ENCODE results near the gene ST6GALNAC5. TPM values are rescaled to one million over a fixed set of nuclear protein-coding genes. Genes with fewer than 3 reads are reported as not detected.
"Not testable (repeated sequence)": the region's sequence is repeated elsewhere in the genome, so short reads cannot be mapped to it uniquely, and the experiment has no call there.

Gene ST6GALNAC5
- total RNA-seq: under 1 TPM in 1 of 4 donors, not detected in 3; 0.16 TPM

GRCh38 chr1:76867342-76868130 lies at the start of gene ST6GALNAC5:
Gene ST6GALNAC5 (plus strand): TSS chr1:76867480.
- in situ Hi-C loops (cut with MboI; ENCODE audit: low sequenced_read_pairs in 4 of 4) (no loop called here), intact Hi-C loops (cut with DNase I; ENCODE audit: low total_unique reads) (no loop called here)
- ATAC-seq: no peak
- Histone ChIP-seq H3K9me3 (no peaks in the 10 kb centered on the region), H3K27me3 (peaks cover 38 to 44% (median 39%) of the 10 kb centered on the region in 3 donors), H3K27ac (no peak within 1 kb of the TSS), H3K4me1 (peaks cover 5 to 12% of the 10 kb centered on the region in 2 donors), H3K4me3 (peak within 1 kb of the TSS; percentile 31 to 53 (median 37)), H3K36me3 (no peaks in the 10 kb centered on the region)
- TF ChIP-seq POLR2A (IDR thresholded peaks at IDR 0.05) (no peak), CTCF (IDR thresholded peaks at IDR 0.05 in 4 of 5, conservative IDR thresholded peaks at IDR 0.05 in 1 of 5) (no peak)
- DNase-seq: no peak

- intact Hi-C loops (cut with DNase I; ENCODE audit: low total_unique reads): no loop called here
- Histone ChIP-seq H3K9me3 (no peaks in the 10 kb centered on the region), H3K27me3 (no peaks in the 10 kb centered on the region), H3K4me1 (no peaks in the 10 kb centered on the region), H3K4me3 (no peak overlapping the region), H3K27ac (no peak overlapping the region), H3K36me3 (no peaks in the 10 kb centered on the region)
- DNase-seq (no peak), ATAC-seq (no peak)
- in situ Hi-C loops (cut with MboI; ENCODE audit: low sequenced_read_pairs in 4 of 4): no loop called here
- TF ChIP-seq POLR2A (IDR thresholded peaks at IDR 0.05): no peak
- TF ChIP-seq CTCF (IDR thresholded peaks at IDR 0.05 in 4 of 5, conservative IDR thresholded peaks at IDR 0.05 in 1 of 5): no peak
These were observed 47.3 kb upstream of the ST6GALNAC5 start for GRCh38 chr1:76820028-76820427.

GRCh38 chr1:76822961-76823360 lies 44.3 kb upstream of the ST6GALNAC5 start:
- not testable (repeated sequence) for H3K4me3 ChIP-seq

GRCh38 chr1:76824106-76824505 lies 43.2 kb upstream of the ST6GALNAC5 start:
- ATAC-seq: no peak
- intact Hi-C loops (cut with DNase I; ENCODE audit: low total_unique reads): no loop called here
- H3K27me3 ChIP-seq: no peaks in the 10 kb centered on the region

More at GRCh38 chr1:76822961-76823360, 44.3 kb upstream of the ST6GALNAC5 start:
- H3K27ac ChIP-seq; DNase-seq; in situ Hi-C loops (cut with MboI; ENCODE audit: low sequenced_read_pairs in 4 of 4); H3K27me3 ChIP-seq; H3K36me3 ChIP-seq; H3K9me3 ChIP-seq; intact Hi-C loops (cut with DNase I; ENCODE audit: low total_unique reads); H3K4me1 ChIP-seq; ATAC-seq: not testable (repeated sequence)

More at GRCh38 chr1:76824106-76824505, 43.2 kb upstream of the ST6GALNAC5 start:
- no peak for DNase-seq
- in situ Hi-C loops (cut with MboI; ENCODE audit: low sequenced_read_pairs in 4 of 4): no loop called here
- no peak for TF ChIP-seq POLR2A (IDR thresholded peaks at IDR 0.05)
- no peak for TF ChIP-seq CTCF (IDR thresholded peaks at IDR 0.05 in 4 of 5, conservative IDR thresholded peaks at IDR 0.05 in 1 of 5)
- Histone ChIP-seq H3K4me1 (no peaks in the 10 kb centered on the region), H3K36me3 (no peaks in the 10 kb centered on the region), H3K27ac (no peak overlapping the region), H3K4me3 (no peak overlapping the region), H3K9me3 (no peaks in the 10 kb centered on the region)

Data from gastrocnemius medialis (tissue), 4 donors.